Rectal smooth muscle tissue (tissue), 1 donor: ENCODE data around the gene TMEM138.

Source experiments
- H3K27ac ChIP-seq: one replicate; pipeline ENCODE4 v1.7.0; 2013; ENCODE audit warnings: low read depth, low read length, inconsistent platforms
- H3K27me3 ChIP-seq: one replicate; pipeline ENCODE4 v1.7.0; 2013; ENCODE audit warnings: low read length; ENCODE audit not compliant: control insufficient read depth, insufficient read depth
- H3K36me3 ChIP-seq: one replicate; pipeline ENCODE4 v1.7.0; 2013; ENCODE audit warnings: low read length; ENCODE audit not compliant: control insufficient read depth, insufficient read depth
- H3K4me1 ChIP-seq: one replicate; pipeline ENCODE4 v1.7.0; 2013; ENCODE audit warnings: low read length; ENCODE audit not compliant: control insufficient read depth, insufficient read depth
- H3K4me3 ChIP-seq: one replicate; pipeline ENCODE4 v1.7.0; 2013; ENCODE audit warnings: low read length
- H3K9ac ChIP-seq: one replicate; pipeline ENCODE4 v1.7.0; 2013; ENCODE audit warnings: low read length

TMEM138 gene

DNA sequence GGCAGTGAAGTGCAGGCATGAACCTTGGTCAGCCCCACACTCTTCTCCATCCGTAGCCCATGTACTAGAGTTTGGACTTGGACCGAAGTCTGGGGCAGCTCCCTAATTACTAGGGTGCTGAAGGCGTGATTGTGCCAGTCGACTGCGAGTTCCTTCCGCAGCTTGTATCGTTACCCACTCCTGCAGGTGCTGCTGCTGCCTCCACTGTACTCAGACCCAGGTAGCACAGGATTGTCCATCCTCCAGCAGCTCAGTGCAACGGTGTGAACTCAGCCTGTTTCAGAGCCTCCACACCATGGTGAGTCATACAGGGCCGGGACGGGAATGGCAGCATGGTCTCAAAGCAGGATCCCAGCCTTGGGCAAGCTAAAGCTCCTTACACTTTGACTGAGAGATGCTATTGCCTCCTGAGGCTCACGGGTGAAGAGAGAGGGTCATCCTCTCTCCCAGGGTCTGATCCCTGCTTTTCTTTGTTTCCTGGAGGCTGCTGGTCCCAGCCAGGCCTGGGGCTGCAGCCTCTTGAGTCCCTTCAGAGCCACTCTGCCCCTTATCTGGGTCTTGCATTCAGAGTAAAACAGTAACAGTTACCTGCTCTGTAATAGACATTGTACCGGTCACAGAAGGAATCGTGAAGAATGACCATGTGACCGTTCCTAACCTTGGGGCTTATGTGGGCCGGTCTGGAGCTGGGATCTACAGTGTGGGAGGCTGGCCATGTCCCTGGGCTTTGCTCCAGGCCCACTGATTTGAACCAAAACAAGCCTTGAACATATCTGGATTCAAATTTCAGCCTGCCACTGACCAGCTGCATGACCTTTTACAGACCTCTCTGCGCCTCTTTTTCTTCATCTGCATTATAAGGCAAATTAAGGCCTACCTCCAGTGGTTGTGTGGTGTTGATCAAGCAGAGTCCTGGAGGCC lies 27.5 kb upstream of the TMEM138 start:
- peaks cover 2% of the 10 kb centered on the region for H3K36me3 ChIP-seq
- no peaks in the 10 kb centered on the region for H3K27me3 ChIP-seq
- H3K4me3 ChIP-seq = no peak overlapping the region
- H3K9ac ChIP-seq = no peak overlapping the region
- H3K27ac ChIP-seq = no peak overlapping the region
- peaks cover 8% of the 10 kb centered on the region for H3K4me1 ChIP-seq

DNA sequence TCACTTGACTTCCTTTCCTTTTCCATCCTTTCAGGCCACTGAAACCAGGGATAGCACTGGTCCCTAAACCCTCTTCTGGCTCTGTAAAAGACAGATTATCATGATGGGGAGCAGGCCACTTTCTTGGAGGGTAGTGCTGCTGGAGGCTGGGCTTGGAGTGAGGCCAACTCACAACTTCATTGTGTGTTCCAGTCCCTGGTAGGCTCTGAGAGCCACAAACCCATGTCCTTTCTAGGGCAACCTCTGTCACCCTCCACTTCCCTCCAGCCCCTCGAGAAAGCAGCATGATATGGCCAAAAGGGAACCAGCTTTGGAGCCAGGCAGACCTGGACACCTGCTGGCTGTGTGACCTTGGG lies 26.8 kb upstream of the TMEM138 start:
- Histone ChIP-seq H3K4me1 (peaks cover 8% of the 10 kb centered on the region), H3K4me3 (no peak overlapping the region), H3K27me3 (no peaks in the 10 kb centered on the region), H3K27ac (no peak overlapping the region), H3K9ac (no peak overlapping the region), H3K36me3 (no peaks in the 10 kb centered on the region)

DNA sequence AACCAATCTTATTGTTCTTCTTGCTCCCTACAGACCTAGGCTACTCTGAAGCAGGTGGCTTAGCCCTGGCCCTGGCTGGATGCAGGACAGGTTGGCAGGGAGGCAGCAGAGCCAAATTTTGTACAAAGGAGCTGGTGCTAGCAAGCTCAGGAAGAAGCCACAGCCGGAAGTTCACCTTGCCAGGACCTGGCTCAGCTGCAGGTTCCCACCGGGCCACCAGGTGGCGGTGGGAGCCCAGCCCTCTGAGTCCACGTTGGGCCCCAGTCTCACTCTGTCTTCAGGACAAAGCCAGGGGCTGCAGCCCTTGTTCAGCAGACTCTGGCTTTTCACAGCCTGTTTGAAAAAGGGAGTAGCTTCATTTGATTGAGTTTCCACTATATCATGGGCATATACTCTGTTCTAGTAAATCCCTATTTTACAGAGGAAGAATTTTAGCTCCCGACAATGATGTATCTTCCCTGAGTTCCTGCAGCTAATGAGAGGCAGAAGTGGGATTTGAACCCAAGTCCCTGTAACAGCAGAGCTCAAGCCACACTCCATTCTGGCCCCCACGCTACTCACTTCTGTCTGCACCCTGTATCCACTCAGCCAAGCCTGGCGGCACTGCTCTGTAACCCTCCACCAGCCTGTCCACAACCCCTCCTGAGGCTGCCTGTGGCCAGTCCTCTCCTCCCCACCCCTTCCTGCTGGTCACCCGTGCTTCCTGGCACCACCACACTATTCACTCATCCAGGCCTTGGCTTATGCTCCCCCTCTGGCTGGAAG lies 25.8 kb upstream of the TMEM138 start:
- Histone ChIP-seq H3K27me3 (no peaks in the 10 kb centered on the region), H3K36me3 (no peaks in the 10 kb centered on the region), H3K4me1 (peaks cover 8% of the 10 kb centered on the region), H3K9ac (no peak overlapping the region), H3K27ac (no peak overlapping the region), H3K4me3 (no peak overlapping the region)

DNA sequence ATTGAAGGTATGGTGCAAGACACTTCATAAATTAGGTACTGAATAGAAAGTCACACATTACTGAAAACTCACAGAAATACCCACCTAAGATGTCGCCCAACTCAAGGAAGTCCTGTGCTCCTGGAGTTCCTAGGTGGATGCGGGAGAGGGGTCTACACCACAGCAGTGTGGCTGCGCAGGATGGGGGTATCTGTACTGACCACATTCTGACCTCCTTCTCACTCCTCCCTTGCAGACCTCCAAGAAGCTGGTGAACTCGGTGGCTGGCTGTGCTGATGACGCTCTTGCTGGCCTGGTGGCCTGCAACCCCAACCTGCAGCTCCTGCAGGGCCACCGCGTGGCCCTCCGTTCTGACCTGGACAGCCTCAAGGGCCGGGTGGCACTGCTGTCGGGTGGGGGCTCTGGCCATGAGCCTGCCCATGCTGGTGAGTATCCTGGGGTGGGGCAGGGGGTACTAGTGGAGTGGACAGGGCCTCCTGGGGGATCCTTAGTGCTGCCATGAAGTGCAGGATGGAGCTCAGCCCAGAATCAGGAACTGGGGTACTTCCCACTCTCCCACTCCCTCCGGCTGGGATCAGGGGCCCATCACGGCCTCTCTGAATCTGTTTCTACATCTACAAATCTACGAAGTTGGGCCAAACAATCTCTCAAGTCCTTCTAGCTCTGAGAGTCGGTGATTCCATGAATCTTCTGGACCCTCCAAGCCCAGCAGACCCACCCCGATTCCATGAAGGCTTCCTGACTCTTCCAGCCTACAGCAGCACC lies 24.3 kb upstream of the TMEM138 start:
- Histone ChIP-seq H3K4me1 (peaks cover 5% of the 10 kb centered on the region), H3K27ac (no peak overlapping the region), H3K4me3 (no peak overlapping the region), H3K27me3 (no peaks in the 10 kb centered on the region), H3K36me3 (peaks cover 3% of the 10 kb centered on the region), H3K9ac (no peak overlapping the region)

DNA sequence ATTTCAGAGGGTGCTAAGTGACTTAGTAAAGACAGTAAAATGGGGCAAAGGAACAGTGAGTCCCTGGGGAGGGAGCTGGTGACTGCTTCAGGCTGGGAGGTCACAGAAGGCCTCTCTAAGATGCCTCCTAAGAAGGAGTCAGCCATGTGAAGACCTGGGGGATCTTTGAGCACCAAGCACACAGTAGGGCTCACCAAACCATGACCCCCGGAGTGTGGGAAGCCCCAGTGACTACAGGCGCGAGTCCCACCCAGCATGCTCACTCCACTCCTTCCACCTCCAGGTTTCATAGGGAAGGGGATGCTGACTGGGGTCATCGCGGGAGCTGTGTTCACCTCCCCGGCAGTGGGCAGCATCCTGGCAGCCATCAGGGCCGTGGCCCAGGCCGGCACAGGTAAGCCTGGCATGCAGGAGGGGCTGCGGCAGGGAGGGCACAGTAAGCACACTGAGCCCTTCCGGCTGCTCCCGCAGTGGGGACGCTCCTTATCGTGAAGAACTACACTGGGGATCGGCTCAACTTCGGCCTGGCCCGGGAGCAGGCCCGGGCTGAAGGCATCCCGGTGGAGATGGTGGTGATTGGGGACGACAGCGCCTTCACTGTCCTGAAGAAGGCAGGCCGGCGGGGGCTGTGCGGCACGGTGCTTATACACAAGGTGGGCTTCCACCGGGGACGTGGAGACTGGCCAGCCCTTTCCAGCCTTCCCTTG lies 23.2 kb upstream of the TMEM138 start:
- Histone ChIP-seq H3K27me3 (no peaks in the 10 kb centered on the region), H3K9ac (no peak overlapping the region), H3K36me3 (peaks cover 3% of the 10 kb centered on the region), H3K4me3 (no peak overlapping the region), H3K27ac (no peak overlapping the region), H3K4me1 (no peaks in the 10 kb centered on the region)

DNA sequence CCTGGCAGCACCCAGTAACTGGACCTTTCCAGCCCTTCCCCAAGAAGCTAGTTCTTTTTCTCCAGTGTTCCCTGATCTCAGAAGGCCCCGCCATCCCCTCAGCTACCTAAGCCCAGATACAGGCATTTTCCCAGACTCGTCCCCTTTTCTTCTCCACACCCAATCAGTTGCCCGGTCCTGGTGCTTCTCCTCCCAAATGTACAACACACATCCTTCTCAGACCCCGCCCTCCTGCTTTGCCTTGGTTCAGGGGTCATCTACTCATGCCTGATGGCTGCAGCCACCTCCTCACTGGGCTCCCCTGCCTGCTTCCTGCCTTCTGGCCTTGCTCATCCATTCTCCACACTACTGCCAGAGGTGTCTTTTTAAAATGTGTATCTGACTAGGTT lies 22.7 kb upstream of the TMEM138 start:
- no peaks in the 10 kb centered on the region for H3K27me3 ChIP-seq
- no peaks in the 10 kb centered on the region for H3K4me1 ChIP-seq
- H3K4me3 ChIP-seq = no peak overlapping the region
- peaks cover 3% of the 10 kb centered on the region for H3K36me3 ChIP-seq
- no peak overlapping the region for H3K27ac ChIP-seq
- H3K9ac ChIP-seq = no peak overlapping the region

DNA sequence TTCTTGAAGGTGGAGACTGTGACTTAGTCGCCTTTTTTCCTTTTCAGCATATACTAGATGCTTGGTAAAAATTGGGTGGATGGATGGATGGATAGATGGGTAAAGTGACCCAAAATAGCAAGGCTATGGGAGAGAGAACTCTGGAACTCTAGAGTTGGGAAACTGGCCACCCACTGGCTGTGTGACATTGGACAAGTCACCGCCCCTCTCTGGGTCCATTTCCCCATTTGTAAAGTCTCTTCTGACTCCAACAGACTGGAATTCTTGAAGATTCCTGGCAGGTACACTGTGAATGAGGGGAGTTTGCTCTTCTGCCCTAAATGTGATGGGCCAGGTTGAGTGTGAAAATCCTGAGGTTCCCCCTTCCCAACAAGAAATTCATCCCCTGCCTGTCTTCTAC lies 21.2 kb upstream of the TMEM138 start:
- H3K4me1 ChIP-seq = no peaks in the 10 kb centered on the region
- H3K27ac ChIP-seq = no peak overlapping the region
- no peak overlapping the region for H3K4me3 ChIP-seq
- peaks cover 3% of the 10 kb centered on the region for H3K36me3 ChIP-seq
- no peaks in the 10 kb centered on the region for H3K27me3 ChIP-seq
- no peak overlapping the region for H3K9ac ChIP-seq

DNA sequence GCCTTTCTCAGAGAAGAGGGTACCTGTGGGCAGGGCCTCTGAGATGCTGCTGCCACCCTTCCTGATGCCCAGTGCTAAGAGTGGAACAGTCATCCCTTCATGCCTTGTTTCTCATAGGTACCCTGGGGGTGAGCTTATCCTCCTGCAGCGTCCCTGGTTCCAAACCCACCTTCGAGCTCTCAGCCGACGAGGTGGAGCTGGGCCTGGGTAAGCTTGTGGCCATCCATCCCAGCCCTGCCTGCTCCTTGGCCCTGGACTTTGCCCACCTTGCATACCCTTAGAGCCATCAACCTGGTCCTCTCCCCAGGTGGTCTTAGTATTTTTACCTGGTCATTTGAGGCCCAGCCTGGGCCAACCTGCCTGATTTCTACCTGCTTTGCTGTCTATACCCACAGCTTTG lies 20.5 kb upstream of the TMEM138 start:
- H3K27me3 ChIP-seq = no peaks in the 10 kb centered on the region
- H3K4me3 ChIP-seq = no peak overlapping the region
- no peak overlapping the region for H3K27ac ChIP-seq
- peaks cover 3% of the 10 kb centered on the region for H3K36me3 ChIP-seq
- no peaks in the 10 kb centered on the region for H3K4me1 ChIP-seq
- no peak overlapping the region for H3K9ac ChIP-seq

DNA sequence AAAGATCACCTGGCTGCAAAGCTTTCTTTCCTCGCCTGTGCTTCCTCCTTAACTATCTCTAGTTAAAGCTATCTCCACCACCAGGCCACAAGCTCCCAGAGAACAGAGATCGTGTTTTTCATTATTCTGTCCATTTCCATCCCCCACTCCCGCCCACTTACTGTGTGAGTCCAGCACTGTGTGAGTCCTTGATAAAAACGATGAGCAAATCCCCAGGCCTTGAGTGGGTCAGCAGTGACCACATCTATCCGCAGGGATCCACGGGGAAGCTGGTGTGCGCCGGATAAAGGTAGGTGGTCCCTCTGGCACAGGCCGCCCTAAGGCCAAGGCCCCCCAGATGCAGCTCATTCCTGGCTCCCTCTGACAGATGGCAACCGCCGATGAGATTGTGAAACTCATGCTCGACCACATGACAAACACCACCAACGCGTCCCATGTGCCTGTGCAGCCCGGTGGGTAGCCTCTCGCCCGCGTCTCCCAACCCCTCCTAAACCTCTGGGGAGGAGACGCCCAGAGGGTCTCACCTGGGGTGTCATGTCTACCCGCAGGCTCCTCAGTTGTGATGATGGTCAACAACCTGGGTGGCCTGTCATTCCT lies 19.9 kb upstream of the TMEM138 start:
- no peaks in the 10 kb centered on the region for H3K4me1 ChIP-seq
- no peaks in the 10 kb centered on the region for H3K27me3 ChIP-seq
- H3K36me3 ChIP-seq = peaks cover 3% of the 10 kb centered on the region
- H3K4me3 ChIP-seq = no peak overlapping the region
- no peak overlapping the region for H3K9ac ChIP-seq
- no peak overlapping the region for H3K27ac ChIP-seq

DNA sequence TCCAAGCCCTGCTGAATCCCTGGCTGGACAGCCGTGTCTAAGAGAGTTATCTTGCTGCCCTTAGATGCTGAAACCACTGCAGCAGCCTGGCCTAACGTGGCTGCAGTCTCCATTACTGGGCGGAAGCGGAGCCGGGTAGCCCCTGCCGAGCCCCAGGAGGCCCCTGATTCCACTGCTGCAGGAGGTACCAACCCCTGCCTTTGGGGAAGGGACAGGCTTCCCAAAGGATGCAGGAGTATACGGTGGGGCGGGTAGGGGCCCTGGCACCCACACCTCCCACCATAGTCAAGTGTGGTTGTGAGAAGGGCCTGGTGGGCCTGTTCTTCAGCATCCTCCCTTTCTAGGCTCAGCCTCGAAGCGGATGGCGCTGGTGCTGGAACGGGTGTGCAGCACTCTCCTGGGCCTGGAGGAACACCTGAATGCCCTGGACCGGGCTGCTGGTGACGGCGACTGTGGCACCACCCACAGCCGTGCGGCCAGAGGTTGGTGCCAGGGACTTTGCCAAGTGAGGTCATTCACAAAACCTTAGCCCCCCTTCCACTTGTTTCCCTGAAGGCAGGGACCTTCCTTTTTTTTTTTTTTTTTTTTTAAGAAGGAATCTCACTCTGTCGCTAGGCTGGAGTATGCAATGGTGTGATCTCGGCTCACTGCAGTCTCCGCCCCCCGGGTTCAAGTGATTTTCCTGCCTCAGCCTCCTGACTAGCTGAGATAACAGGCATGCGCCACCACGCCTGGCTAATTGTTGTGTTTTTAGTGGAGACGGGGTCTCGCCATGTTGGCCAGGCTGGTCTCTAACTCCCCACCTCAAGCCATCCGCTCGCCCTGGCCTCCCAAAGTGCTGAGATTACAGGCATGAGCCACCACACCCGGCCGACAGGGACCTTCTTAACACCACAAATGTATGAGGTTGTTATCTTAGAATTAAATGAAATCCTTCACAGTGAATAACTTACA lies 18.1 kb upstream of the TMEM138 start:
- H3K36me3 ChIP-seq = peaks cover 7% of the 10 kb centered on the region

DNA sequence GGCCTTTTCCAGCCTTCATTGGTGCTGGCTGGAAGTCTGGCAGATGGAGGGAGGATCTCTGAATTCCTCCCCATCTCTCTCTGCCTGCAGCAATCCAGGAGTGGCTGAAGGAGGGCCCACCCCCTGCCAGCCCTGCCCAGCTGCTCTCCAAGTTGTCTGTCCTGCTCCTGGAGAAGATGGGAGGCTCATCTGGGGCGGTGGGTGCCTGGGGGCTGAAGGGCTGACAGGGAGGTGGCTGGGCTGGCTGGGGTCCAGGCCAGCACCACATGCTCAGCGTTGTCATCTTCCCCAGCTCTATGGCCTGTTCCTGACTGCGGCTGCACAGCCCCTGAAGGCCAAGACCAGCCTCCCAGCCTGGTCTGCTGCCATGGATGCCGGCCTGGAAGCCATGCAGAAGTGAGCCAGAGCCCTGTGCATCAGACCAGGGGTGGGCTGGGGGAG lies 17.0 kb upstream of the TMEM138 start:
- H3K27me3 ChIP-seq = no peaks in the 10 kb centered on the region
- no peak overlapping the region for H3K27ac ChIP-seq
- H3K36me3 ChIP-seq = peaks cover 14% of the 10 kb centered on the region
- no peak overlapping the region for H3K4me3 ChIP-seq
- no peaks in the 10 kb centered on the region for H3K4me1 ChIP-seq
- H3K9ac ChIP-seq = no peak overlapping the region

More for the DNA sequence above, 18.1 kb upstream of the TMEM138 start:
- Histone ChIP-seq H3K4me3 (no peak overlapping the region), H3K27ac (no peak overlapping the region), H3K4me1 (no peaks in the 10 kb centered on the region), H3K27me3 (no peaks in the 10 kb centered on the region), H3K9ac (no peak overlapping the region)
